Epithelial cell of esophagus (primary cell): ENCODE results near the gene GATAD2B.

ENCODE experiments used
- DNase-seq: peaks from one replicate; pipeline ENCODE4 v3.0.0; 2010; ENCODE audit warnings: low read depth
- H3K4me3 ChIP-seq: 2 replicates; pipeline ENCODE4 v1.5.1; 2011; ENCODE audit warnings: mild to moderate bottlenecking, low read length, control low read depth
- TF ChIP-seq, protein P1 (sequence below): IDR thresholded peaks from 2 replicates; pipeline ENCODE4 v1.5.1; 2011; ENCODE audit warnings: low read depth, mild to moderate bottlenecking, low read length, control low read depth, inconsistent platforms; ENCODE audit not compliant: insufficient read depth; ENCODE audit errors: missing control alignments

The GATAD2B gene

DNA sequence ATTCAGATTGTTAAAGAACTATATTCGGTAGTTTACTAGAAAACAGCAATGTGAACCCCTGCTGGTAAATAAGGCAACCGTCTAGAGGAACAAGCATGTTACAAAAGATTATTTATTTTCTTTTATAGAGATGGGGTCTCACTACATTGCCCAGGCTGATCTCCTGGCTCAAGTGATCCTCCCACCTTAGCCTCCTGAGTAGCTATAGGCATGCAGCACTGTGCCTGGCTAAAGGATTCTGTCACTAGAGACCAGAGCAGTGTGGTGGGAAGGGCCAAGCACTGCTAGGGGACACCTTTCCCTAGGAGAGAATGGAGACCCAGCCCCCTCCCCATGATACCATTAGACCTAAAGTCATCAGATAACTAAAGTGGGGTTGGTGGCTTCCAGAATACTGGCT lies 118.7 kb downstream of the GATAD2B start:
- TF ChIP-seq, protein P1, sequence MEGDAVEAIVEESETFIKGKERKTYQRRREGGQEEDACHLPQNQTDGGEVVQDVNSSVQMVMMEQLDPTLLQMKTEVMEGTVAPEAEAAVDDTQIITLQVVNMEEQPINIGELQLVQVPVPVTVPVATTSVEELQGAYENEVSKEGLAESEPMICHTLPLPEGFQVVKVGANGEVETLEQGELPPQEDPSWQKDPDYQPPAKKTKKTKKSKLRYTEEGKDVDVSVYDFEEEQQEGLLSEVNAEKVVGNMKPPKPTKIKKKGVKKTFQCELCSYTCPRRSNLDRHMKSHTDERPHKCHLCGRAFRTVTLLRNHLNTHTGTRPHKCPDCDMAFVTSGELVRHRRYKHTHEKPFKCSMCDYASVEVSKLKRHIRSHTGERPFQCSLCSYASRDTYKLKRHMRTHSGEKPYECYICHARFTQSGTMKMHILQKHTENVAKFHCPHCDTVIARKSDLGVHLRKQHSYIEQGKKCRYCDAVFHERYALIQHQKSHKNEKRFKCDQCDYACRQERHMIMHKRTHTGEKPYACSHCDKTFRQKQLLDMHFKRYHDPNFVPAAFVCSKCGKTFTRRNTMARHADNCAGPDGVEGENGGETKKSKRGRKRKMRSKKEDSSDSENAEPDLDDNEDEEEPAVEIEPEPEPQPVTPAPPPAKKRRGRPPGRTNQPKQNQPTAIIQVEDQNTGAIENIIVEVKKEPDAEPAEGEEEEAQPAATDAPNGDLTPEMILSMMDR: no peak
- no peak overlapping the region for H3K4me3 ChIP-seq
- DNase-seq: no peak

DNA sequence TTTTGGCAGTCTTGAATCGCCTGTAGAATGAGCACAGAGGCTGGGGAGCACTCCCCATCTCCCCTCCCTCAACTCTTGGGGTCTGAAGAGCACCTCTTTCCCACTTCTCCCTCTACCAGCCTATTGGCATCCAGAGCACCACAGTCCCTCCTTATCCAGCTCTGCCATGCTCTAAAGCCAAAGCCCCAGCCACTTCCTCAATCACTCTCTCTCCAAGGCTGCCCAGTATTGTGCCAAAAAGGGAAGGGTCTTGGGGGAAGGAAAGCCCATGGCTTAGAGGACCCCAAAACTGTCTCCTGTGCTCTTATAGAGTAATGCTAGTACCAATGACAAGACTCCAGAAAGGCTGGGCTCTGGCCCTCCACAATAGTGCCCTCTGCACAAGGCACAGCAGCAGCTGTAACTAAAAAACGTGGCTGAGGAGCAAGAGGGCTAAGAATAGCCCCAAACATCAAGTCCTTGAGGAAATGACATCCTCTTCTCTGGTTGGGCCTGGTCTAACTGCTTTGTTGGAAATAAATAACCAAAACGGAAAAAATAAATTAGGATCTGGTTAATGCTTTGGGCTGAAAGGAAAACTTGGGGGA lies 119.2 kb downstream of the GATAD2B start:
- no peak for DNase-seq
- TF ChIP-seq, protein P1: no peak
- no peak overlapping the region for H3K4me3 ChIP-seq

DNA sequence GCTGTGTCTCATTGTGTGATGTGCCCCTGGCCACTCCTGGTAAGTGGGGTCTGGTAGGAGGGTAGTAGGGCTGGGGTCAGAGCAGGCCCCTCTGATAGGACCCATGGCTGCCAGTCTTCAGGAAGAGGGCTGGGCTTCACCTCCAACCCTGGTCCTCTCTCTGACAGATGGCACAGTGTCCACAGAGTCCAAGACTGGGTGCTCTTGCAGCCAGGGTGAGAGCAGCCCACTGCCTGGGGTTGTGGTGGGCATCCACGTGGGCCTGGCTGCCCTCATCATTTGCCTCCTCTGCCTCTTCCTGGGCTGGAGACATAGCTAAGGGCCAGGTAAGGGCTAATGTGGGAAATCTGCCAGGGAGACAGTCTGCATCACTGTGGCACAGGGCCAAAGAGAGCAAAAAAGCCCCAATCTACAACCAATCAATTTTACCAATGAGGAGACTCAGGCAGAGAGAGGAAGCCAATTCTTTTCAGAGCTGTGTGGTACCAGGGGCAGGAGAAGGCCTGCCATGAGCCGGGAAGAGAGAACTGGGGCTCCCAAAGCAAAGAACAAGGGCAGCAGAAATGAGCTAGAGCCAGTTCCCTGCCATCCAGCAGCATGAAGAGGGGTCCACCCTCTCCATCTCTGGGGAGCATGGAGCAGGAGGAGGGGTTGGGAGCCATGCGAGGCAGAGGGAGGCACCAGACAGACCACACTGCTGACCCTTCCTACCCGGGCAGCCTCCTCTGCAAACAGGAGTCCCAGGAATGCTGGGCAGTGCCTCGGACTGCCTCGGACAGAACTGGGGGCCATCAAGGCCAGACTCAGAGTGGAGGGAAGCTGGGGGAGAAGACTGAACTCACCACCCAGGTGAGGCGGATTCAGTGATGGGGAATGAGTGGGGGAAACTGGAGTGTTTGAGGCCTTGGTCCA lies 120.7 kb downstream of the GATAD2B start:
- TF ChIP-seq, protein P1: no peak
- H3K4me3 ChIP-seq: no peak overlapping the region
- no peak for DNase-seq

DNA sequence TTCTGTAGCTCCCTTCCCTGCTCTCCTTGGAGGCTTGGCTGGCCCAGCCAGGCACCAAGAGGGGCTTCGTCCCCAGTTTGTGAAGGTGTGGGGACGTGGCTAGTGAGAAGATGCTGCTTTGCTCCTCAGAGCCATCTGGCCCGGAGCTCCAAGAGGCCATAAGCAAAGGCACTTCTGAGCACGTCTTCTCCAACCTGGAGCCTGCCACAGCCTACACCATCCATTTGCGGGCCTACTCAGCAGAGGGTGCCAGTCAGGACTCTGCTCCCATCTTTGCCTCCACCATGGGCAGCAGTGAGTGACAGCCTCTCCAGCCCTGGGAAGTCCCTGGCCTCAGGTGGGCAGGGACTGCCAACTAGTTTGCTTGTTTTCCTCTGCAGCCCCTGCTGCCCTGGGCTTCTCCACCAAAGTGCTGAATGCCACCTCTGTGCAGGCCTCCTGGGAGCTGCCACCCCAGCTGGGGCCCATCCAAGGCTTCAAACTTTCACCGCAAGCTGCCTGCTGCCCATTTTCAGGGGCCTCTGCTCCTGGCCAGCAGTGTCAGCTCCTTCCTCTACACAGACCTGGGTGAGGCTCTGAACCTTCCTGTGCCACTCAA lies 121.6 kb downstream of the GATAD2B start:
- DNase-seq: no peak
- H3K4me3 ChIP-seq: no peak overlapping the region
- TF ChIP-seq, protein P1: no peak

DNA sequence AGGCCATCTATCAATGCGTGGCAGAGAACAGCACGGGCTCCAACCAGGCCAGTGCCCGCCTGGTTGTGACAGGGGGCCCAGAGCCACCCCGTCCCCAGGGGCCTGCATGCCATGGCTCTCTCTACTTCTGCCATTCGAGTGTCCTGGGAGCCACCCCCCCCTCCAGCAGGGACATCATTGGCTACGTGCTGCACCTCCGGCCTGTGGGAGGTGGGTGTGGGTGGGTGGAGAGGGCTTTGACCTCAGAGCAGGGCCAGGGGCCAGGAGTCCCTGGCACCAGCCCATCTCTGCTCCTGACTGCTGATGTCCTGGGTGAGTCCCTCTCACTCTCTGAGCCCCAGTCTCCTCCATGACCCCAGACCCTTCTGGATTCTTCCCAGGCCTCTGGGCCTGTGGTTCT lies 122.3 kb downstream of the GATAD2B start:
- H3K4me3 ChIP-seq: no peak overlapping the region
- TF ChIP-seq, protein P1: no peak
- no peak for DNase-seq

DNA sequence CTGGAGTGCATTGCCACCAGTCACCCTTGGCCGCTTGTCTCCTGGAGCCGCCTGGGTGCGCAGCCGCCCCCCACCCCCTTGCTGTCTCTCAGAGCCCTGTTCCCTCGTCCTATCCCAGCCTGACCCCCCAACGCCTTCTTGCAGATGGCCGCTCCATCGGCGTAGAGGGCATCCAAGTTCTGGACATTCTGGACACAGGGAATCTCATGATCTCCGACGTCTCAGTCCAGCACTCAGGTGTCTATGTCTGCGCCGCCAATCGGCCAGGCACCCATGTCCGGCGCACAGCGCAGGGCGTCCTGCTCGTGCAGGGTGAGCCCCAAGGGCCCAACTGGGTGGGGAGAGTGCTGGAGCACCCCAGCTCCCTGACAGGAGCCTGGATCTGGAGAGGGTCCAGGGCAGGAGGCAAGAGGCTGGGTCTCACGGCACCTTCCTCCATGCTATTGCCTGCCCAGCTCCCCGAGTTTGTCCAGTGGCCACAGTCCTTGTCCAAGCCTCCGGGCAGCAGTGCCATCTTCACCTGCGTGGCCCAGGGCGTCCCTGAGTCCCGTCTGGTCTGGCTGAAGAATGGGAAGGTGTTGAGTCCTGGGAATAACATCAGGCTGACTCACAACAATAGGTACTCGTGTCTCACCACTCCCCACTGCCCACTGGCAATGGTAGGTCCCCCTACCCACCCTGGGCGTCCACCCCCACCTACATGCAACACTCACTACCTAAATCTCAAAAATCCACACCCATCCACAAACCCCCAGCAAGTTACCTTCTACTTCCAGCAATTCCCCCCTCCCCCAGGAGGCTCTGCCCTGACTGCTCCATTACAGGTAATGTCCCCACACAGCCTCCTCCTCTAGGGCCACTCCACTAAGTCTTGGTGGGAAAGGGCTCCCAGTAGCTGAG lies 123.0 kb downstream of the GATAD2B start:
- no peak overlapping the region for H3K4me3 ChIP-seq
- no peak for DNase-seq

More for the DNA sequence above, 123.0 kb downstream of the GATAD2B start:
- TF ChIP-seq, protein P1: no peak
